Measurements from ENCODE around the gene RBM33.

RBM33 gene

GRCh38 chr7:155732286-155732685, 87.8 kb downstream of the RBM33 start:
- H2BK5ac ChIP-seq (ENCODE audit: low read depth, low read length, poor library complexity, severe bottlenecking): no peak overlapping the region
- no peak overlapping the region for H2BK12ac ChIP-seq (ENCODE audit: low read length in 2 of 2)
- no peak overlapping the region for H3K18ac ChIP-seq (ENCODE audit: low read depth in 1 of 2, low read length in 2 of 2)
- no peaks in the 10 kb centered on the region for H3K9me3 ChIP-seq (ENCODE audit: control insufficient read depth, low read length)
- H3K27me3 ChIP-seq (ENCODE audit: control insufficient read depth in 1 of 2, insufficient read depth in 1 of 2, low read length in 2 of 2): no peaks in the 10 kb centered on the region
- no peak overlapping the region for H2AFZ ChIP-seq (ENCODE audit: low read depth, low read length)
- H3K27ac ChIP-seq (ENCODE audit: low read length, poor library complexity, severe bottlenecking): no peak overlapping the region
- peaks cover 26 to 60% of the 10 kb centered on the region in 2 experiments for H3K36me3 ChIP-seq (ENCODE audit: control insufficient read depth in 1 of 2, insufficient read depth in 2 of 2, low read depth in 1 of 2, low read length in 2 of 2)
- H2AK5ac ChIP-seq (ENCODE audit: low read length, severe bottlenecking): no peak overlapping the region
- H3K9ac ChIP-seq (ENCODE audit: low read length): no peak overlapping the region
- H3K4me3 ChIP-seq (ENCODE audit: insufficient read depth in 1 of 2, low read depth in 1 of 2, low read length in 2 of 2): no peak overlapping the region
- WGBS: 86% methylated on average over 1 of the region's 6 CpGs
- no peak overlapping the region for H2BK15ac ChIP-seq (ENCODE audit: low read depth, poor library complexity, severe bottlenecking)
- no peak overlapping the region for H2BK120ac ChIP-seq (ENCODE audit: low read depth, low read length)
- H3K4ac ChIP-seq (ENCODE audit: low read depth in 1 of 2, low read length in 2 of 2): no peak overlapping the region
- H4K91ac ChIP-seq (ENCODE audit: low read length): no peak overlapping the region
- H3K23ac ChIP-seq (ENCODE audit: low read length in 2 of 2): no peak overlapping the region
- no peak for DNase-seq
- H3K4me1 ChIP-seq (ENCODE audit: control insufficient read depth, insufficient read depth, low read depth, low read length): peaks cover 10% of the 10 kb centered on the region
- no peak overlapping the region for H3K14ac ChIP-seq (ENCODE audit: low read length in 2 of 2)
- H4K8ac ChIP-seq (ENCODE audit: low read length): no peak overlapping the region
- peaks cover 38% of the 10 kb centered on the region for H3K79me1 ChIP-seq (replicated peaks; ENCODE audit: low read length, poor library complexity, severe bottlenecking)
- no peak overlapping the region for H3K4me2 ChIP-seq (ENCODE audit: low read length, poor library complexity, severe bottlenecking)

- Histone ChIP-seq H3K4me2 (ENCODE audit: low read length, poor library complexity, severe bottlenecking) (no peak overlapping the region), H3K18ac (ENCODE audit: low read depth in 1 of 2, low read length in 2 of 2) (no peak overlapping the region), H2AK5ac (ENCODE audit: low read length, severe bottlenecking) (no peak overlapping the region), H3K36me3 (ENCODE audit: control insufficient read depth in 1 of 2, insufficient read depth in 2 of 2, low read depth in 1 of 2, low read length in 2 of 2) (peaks cover 25 to 58% of the 10 kb centered on the region in 2 experiments), H3K4ac (ENCODE audit: low read depth in 1 of 2, low read length in 2 of 2) (peak overlapping the region in 1 of 2 experiments; percentile 9), H3K4me3 (ENCODE audit: insufficient read depth in 1 of 2, low read depth in 1 of 2, low read length in 2 of 2) (no peak overlapping the region), H2AFZ (ENCODE audit: low read depth, low read length) (no peak overlapping the region), H3K27me3 (ENCODE audit: control insufficient read depth in 1 of 2, insufficient read depth in 1 of 2, low read length in 2 of 2) (no peaks in the 10 kb centered on the region), H3K9ac (ENCODE audit: low read length) (no peak overlapping the region), H3K4me1 (ENCODE audit: control insufficient read depth, insufficient read depth, low read depth, low read length) (peaks cover 10% of the 10 kb centered on the region), H3K27ac (ENCODE audit: low read length, poor library complexity, severe bottlenecking) (no peak overlapping the region), H3K23ac (ENCODE audit: low read length in 2 of 2) (no peak overlapping the region), H3K79me1 (replicated peaks; ENCODE audit: low read length, poor library complexity, severe bottlenecking) (peaks cover 38% of the 10 kb centered on the region), H4K91ac (ENCODE audit: low read length) (no peak overlapping the region), H2BK120ac (ENCODE audit: low read depth, low read length) (no peak overlapping the region), H2BK15ac (ENCODE audit: low read depth, poor library complexity, severe bottlenecking) (no peak overlapping the region), H3K14ac (ENCODE audit: low read length in 2 of 2) (no peak overlapping the region), H2BK5ac (ENCODE audit: low read depth, low read length, poor library complexity, severe bottlenecking) (no peak overlapping the region), H2BK12ac (ENCODE audit: low read length in 2 of 2) (no peak overlapping the region), H3K9me3 (ENCODE audit: control insufficient read depth, low read length) (no peaks in the 10 kb centered on the region), H4K8ac (ENCODE audit: low read length) (no peak overlapping the region)
- 96% methylated on average over 11 of the region's 14 CpGs for WGBS
- DNase-seq: no peak
These were observed 89.4 kb downstream of the RBM33 start for GRCh38 chr7:155733582-155734444.

- Histone ChIP-seq H2BK120ac (ENCODE audit: low read depth, low read length) (no peak overlapping the region), H3K18ac (ENCODE audit: low read depth in 1 of 2, low read length in 2 of 2) (no peak overlapping the region), H3K4me2 (ENCODE audit: low read length, poor library complexity, severe bottlenecking) (no peak overlapping the region), H3K27ac (ENCODE audit: low read length, poor library complexity, severe bottlenecking) (no peak overlapping the region), H4K91ac (ENCODE audit: low read length) (no peak overlapping the region), H3K4me1 (ENCODE audit: control insufficient read depth, insufficient read depth, low read depth, low read length) (peaks cover 8% of the 10 kb centered on the region), H2AFZ (ENCODE audit: low read depth, low read length) (no peak overlapping the region), H3K4ac (ENCODE audit: low read depth in 1 of 2, low read length in 2 of 2) (no peak overlapping the region), H3K27me3 (ENCODE audit: control insufficient read depth in 1 of 2, insufficient read depth in 1 of 2, low read length in 2 of 2) (no peaks in the 10 kb centered on the region), H3K14ac (ENCODE audit: low read length in 2 of 2) (no peak overlapping the region), H3K79me1 (replicated peaks; ENCODE audit: low read length, poor library complexity, severe bottlenecking) (peaks cover 36% of the 10 kb centered on the region), H2AK5ac (ENCODE audit: low read length, severe bottlenecking) (no peak overlapping the region), H3K4me3 (ENCODE audit: insufficient read depth in 1 of 2, low read depth in 1 of 2, low read length in 2 of 2) (no peak overlapping the region), H3K23ac (ENCODE audit: low read length in 2 of 2) (no peak overlapping the region), H3K9ac (ENCODE audit: low read length) (no peak overlapping the region), H3K9me3 (ENCODE audit: control insufficient read depth, low read length) (no peaks in the 10 kb centered on the region), H2BK15ac (ENCODE audit: low read depth, poor library complexity, severe bottlenecking) (no peak overlapping the region), H3K36me3 (ENCODE audit: control insufficient read depth in 1 of 2, insufficient read depth in 2 of 2, low read depth in 1 of 2, low read length in 2 of 2) (peaks cover 21 to 58% of the 10 kb centered on the region in 2 experiments), H2BK12ac (ENCODE audit: low read length in 2 of 2) (no peak overlapping the region), H4K8ac (ENCODE audit: low read length) (no peak overlapping the region), H2BK5ac (ENCODE audit: low read depth, low read length, poor library complexity, severe bottlenecking) (no peak overlapping the region)
- no peak for DNase-seq
- 98% methylated on average over 3 of the region's 3 CpGs for WGBS
These were observed 90.0 kb downstream of the RBM33 start for GRCh38 chr7:155734445-155734809.

- Histone ChIP-seq H4K91ac (ENCODE audit: low read length) (no peak overlapping the region), H3K9ac (ENCODE audit: low read length) (no peak overlapping the region), H3K18ac (ENCODE audit: low read depth in 1 of 2, low read length in 2 of 2) (no peak overlapping the region), H3K4me1 (ENCODE audit: control insufficient read depth, insufficient read depth, low read depth, low read length) (peaks cover 5% of the 10 kb centered on the region), H4K8ac (ENCODE audit: low read length) (no peak overlapping the region), H3K23ac (ENCODE audit: low read length in 2 of 2) (no peak overlapping the region), H3K4me3 (ENCODE audit: insufficient read depth in 1 of 2, low read depth in 1 of 2, low read length in 2 of 2) (no peak overlapping the region), H3K9me3 (ENCODE audit: control insufficient read depth, low read length) (no peaks in the 10 kb centered on the region), H3K79me1 (replicated peaks; ENCODE audit: low read length, poor library complexity, severe bottlenecking) (peaks cover 27% of the 10 kb centered on the region), H3K27ac (ENCODE audit: low read length, poor library complexity, severe bottlenecking) (no peak overlapping the region), H3K4me2 (ENCODE audit: low read length, poor library complexity, severe bottlenecking) (no peak overlapping the region), H2AK5ac (ENCODE audit: low read length, severe bottlenecking) (no peak overlapping the region), H3K14ac (ENCODE audit: low read length in 2 of 2) (no peak overlapping the region), H3K4ac (ENCODE audit: low read depth in 1 of 2, low read length in 2 of 2) (no peak overlapping the region), H3K27me3 (ENCODE audit: control insufficient read depth in 1 of 2, insufficient read depth in 1 of 2, low read length in 2 of 2) (no peaks in the 10 kb centered on the region), H2AFZ (ENCODE audit: low read depth, low read length) (no peak overlapping the region), H3K36me3 (ENCODE audit: control insufficient read depth in 1 of 2, insufficient read depth in 2 of 2, low read depth in 1 of 2, low read length in 2 of 2) (peaks cover 23 to 61% of the 10 kb centered on the region in 2 experiments), H2BK5ac (ENCODE audit: low read depth, low read length, poor library complexity, severe bottlenecking) (no peak overlapping the region), H2BK120ac (ENCODE audit: low read depth, low read length) (no peak overlapping the region), H2BK12ac (ENCODE audit: low read length in 2 of 2) (no peak overlapping the region), H2BK15ac (ENCODE audit: low read depth, poor library complexity, severe bottlenecking) (no peak overlapping the region)
- no peak for DNase-seq
- 95% methylated on average over 2 of the region's 3 CpGs for WGBS
These were observed 91.1 kb downstream of the RBM33 start for GRCh38 chr7:155735442-155736115.
